CD4-positive, alpha-beta T cell treated with Interleukin-6 for 4 hours (primary cell): ENCODE results near the gene HOXD12.

Source experiments
- DNase-seq: peaks from one replicate; pipeline ENCODE4 v3.0.0-alpha.2; 2020; ENCODE audit warnings: mixed read lengths

The HOXD12 gene

GRCh38 chr2:176122683-176123410 lies 23.3 kb downstream of the HOXD12 start, which contains the start of gene HOXD9:
HOXD9 (plus strand) TSS chr2:176122719; CDS start chr2:176122769, 50 bp downstream.
- no peak for DNase-seq

DNA sequence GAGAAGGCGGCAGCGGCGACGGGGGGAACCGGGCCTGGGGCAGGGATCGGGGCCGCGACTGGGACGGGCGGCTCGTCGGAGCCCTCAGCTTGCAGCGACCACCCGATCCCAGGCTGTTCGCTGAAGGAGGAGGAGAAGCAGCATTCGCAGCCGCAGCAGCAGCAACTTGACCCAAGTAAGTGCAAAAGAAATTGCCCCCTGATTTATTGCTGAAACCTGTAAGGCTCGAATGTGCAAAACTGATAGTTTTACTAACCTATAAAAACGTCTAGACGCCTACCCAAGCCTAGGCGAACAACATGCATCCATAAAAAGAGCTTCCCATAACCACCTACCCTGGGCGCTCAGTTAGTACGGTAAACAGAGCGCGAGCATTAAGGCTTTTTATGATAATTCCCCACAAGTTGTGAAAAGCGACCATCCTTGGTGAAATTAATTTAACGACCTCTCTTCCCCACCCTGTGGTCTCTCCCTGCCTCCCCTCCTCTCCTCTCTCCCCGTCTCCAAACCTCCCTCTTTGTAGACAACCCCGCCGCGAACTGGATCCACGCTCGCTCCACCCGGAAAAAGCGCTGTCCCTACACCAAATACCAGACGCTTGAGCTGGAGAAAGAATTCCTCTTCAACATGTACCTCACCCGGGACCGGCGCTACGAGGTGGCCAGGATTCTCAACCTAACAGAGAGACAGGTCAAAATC lies 24.0 kb downstream of the HOXD12 start:
- no peak for DNase-seq

DNA sequence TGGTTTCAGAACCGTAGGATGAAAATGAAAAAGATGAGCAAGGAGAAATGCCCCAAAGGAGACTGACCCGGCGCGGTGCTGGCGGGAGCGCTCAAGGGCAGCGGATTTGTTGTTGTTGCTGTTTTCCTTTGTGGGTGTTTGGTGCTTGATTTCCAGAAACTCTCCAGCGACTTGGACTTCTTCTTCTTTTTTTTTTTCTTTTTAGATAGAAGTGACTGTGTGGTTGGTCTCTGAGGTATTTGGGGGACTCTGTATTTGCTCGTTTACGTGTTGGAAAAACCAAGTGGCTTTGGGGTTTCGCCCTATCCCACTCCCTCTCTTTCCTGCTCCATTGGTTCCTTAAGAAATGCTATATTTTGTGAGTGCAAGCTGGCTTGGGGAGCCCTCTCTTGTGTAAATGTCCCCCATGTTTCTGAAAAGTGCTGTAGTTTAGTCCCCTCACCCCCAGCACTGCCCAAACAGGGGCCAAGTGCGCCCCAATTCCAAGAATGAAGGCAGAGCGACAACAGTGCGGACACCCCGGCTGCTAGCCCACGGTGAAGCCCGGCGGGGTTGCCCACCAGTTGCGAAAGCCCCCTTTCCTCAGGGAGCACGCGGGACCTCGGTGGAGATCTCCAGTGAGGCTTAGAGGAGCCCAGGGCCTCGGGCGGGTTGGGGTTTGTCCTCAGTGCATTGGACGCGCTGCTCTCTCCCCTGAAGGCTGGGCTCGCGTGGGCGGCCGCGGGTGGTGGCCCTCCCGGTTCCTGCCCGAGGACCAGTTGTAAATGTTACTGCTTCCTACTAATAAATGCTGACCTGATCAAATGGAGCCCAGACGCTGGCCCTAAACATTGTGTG lies 24.7 kb downstream of the HOXD12 start:
- no peak for DNase-seq

DNA sequence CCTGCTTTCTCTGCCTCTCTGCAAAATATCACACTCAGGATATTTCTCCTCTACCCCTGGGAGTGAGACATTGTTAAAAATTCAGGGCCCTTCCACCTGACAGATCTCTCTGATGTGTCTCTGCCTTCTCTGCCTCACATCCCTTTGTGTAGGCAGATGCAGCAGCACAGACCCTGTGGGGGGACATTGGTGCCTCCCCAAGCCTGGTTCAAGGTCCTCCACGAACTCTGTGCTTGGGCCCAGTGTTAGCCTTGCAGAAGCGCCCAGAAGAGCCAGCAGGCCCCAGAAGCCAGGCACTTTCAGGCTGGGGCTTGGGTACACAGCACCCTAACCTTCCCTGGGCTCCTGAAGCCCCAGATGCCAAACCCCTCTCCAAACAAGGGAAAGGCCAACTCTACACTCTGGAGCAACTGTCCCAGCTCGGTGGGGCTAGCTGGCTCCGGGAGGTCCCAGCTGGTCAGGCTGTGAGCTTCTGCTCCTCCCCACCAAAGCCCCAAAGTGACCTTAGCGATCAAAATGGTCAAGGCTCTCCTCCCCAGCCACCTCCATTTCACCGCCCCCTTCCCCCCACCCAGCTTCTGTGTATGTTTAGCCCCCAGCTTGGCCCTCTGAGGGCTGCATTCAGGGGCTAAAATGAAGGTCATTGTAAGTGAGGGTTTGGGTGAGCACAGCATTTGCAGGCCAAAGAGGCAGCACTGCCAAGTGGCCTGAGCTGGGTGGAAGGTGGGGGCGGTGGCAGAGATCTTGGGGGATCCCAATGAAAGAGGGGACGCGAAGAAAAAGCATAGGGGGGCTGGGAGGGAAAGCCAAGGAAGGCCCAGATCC lies 25.6 kb downstream of the HOXD12 start:
- DNase-seq = no peak

DNA sequence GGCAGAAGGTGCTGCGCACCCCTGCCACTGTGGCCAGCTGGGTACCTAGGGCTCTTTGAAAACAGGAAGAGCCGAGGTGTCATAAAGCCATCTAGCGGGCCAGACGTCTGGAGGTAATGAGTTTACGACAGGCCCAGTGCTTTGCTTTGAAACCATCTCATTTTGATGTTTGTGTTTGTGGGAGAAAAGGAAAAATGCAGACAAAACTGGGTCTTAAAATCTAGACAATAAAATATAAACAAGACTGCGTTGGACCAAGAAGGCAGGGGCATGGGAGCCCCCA lies 26.1 kb downstream of the HOXD12 start:
- no peak for DNase-seq

- peak; percentile 76 for DNase-seq
Observed at GRCh38 chr2:176126929-176127773, 27.6 kb downstream of the HOXD12 start.

- no peak for DNase-seq
Observed at GRCh38 chr2:176127774-176128072, 28.1 kb downstream of the HOXD12 start.

DNA sequence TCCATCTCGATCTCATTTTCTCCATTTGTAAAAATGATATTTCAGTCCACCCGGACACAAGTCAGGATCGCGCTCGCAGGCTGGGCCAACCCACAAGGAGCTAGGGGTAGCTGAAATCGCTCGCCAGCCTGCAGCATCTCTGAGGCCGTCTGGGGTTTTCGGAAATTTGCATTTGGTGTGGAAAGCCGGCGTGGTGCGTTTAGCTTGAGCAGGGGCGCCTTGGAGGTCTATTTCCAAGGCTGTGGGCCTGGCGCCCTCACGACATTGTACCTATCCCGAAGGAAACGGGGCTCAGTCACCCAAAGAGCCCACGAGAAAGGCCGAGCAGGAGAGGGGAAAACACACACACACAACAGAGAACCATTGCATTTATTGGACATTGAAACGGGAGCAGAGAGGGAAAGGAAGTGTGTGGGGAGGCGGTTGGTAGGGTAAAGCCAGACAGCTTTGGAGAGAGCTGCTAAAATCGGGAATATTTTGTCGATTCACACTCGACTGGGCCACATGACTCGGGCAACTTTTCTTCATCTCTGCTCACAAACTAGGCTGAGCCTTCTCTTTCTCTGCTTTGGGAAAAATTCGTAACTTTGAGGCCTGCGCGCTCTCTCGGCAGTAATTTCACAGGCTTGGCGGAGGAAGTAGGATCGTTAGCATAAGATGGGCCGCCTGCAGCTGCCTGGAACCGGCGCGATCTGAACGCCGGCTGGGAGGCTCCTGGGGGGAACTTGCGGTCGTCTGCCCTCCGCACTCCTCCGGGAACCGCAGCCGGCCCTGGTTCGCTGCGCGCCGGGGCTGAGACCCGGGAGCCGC lies 28.8 kb downstream of the HOXD12 start:
- no peak for DNase-seq

DNA sequence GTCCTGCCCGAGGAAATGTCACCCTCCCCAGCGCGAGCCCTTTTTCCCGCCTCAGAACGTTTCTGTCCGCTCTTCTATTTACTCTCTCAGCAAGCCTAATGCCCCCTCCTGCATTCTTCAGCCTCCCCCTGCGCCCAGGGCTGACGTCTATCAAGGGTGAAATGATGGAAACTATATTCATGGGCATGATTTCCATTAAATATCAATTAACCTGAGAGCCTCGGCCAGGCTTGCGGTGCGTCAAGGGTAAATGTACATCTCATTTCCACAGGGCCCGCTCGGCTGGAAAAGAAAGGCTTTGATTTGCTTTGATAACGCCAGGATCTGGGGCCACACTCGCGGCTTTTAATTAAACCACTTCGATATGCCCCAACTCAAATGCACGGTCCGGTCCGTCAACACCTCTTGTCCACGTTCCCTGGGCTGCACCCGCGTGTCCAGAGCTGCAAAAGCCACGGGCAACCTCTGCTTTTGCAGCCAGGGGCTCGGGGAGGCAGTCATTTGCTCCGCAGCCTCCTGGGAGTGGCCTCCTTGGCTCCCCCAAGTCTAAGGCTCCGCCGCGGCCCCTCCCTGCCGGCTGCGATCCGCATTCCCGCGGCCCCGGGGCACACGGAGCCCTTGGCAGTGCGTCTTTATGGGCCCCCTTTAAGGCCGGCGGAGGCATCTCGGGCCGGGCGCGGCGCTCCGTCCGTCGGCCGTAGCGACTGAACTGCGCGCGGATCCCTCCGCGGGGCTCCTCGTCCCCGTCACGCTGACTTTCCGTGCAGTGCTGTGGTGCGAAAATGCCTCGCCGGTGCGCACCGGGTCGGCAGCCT lies 29.6 kb downstream of the HOXD12 start, which contains the start of gene HOXD8:
HOXD8 (plus strand) TSS at position 724 of the 815 bp plus-strand sequence. CDS start 662 bp downstream, outside the sequence.
- DNase-seq = no peak

- DNase-seq = no peak
Observed at GRCh38 chr2:176129813-176130146, 30.2 kb downstream of the HOXD12 start.

GRCh38 chr2:176130147-176130956 lies 30.8 kb downstream of the HOXD12 start:
- no peak for DNase-seq

- no peak for DNase-seq
Observed at GRCh38 chr2:176130957-176131847, 31.6 kb downstream of the HOXD12 start.

- no peak for DNase-seq
Observed at GRCh38 chr2:176131848-176132158, 32.2 kb downstream of the HOXD12 start.

- DNase-seq = no peak
Observed at GRCh38 chr2:176132205-176133171, 32.9 kb downstream of the HOXD12 start.

- DNase-seq = no peak
Observed at GRCh38 chr2:176133389-176133788, 33.8 kb downstream of the HOXD12 start.

GRCh38 chr2:176134035-176134434 lies 34.4 kb downstream of the HOXD12 start:
- no peak for DNase-seq

DNA sequence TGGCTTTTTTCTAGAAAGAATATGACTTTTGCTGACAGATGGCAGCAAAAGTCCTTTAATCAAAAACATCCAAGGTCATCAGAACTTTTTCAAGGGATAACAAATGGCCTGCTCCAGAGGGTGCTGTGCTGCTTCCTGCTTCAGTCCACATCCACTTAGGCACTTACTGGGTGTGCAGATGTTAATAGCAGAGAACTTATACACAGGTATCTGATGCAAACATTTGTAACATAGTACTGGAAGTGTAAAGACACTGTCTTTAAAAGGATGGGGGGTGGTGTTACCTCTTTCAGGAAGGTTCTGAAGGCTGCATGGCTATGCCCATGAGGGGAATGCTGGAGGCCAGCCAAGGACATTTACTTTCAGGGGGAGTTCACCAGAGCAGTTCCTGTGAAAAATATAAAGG lies 35.4 kb downstream of the HOXD12 start:
- DNase-seq = no peak
